GM21367 (cell line): ENCODE measurements around the gene MAS1.

Source experiments
- ATAC-seq: cut with Tn5 transposase; IDR thresholded peaks from one replicate; pipeline ENCODE4 v1.9.1; 2021; ENCODE audit not compliant: unreplicated experiment

MAS1 gene

DNA sequence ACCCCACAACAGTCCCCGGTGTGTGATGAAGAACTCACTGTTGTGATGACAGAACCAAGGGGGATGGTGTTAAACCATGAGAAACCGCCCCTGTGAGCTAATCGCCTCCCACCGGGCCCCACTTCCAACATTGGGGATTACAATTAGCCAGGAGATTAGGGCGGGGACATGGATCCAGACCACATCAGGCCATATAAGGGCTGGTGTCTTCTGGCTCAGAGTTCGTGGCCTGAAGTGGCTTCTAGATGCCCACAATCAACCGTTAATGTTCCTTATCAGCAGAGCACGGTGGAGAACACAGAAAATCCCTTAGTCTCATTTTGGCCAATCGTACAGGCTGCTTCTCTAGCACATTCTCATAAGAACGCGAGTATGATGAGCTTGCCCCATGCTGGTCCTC lies 10.9 kb upstream of the MAS1 start:
- no peak for ATAC-seq

DNA sequence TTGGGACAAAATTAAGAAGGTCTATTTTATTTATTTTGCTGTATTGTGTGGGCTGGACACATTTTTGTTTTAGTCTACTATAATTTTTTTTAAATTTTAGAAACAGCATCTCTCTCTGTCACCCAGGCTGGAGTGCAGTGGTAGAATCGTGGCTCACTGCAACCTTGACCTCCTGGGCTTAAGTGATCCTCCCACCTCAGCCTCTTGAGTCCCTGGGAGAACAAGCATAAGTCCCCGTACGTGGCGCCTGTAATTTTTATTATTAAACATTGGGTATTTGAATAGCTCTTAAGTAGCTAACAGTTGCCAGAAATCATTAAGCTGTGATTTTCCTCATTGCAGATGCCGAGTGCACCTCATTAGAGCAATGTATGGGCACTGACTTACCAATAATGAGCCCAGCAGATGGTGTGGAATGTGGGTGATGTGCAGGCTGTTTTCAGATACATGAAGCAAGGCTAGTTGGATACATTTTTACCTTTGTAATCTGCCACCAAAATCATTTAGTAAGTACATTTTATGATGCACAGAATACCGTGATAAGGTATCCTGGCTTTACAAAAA lies 10.3 kb upstream of the MAS1 start:
- ATAC-seq = no peak

DNA sequence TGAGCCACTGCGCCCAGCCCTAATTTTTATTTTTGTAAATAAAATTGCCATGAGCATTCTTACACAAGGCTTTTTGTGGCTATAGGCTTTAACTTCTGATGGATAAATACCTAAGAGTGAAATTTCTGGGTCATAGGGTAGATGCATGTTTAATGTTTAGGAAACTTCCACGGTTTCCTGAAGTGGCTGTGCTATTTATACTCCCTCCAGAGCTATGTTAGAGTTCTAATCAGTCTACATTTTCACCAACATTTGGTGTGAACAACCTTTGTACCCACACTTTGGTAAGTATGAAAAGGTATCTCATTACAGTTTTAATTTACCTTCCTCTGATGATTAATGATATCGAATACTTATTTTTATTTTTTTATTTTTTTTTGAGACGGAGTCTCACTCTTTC lies 6.1 kb upstream of the MAS1 start:
- ATAC-seq = no peak

DNA sequence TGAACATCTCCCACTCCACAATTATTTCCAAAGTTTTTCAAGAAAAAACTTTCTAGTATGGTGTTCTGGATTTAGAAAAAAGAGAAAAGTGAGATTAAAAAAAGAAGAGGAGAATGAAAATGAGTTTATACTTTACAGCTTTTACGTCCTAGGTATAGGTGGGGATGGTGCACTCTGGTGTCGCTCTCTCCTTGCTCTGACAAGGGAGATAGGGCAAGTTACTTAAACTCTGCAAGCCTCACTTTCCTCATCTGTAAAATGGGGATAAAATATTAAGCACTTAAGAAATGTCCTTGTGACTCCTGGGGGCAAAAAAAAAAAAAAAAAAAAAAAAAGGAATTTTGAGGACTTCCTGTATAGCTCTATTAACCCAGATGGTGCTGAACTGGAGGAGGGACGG lies 4.5 kb upstream of the MAS1 start:
- ATAC-seq = no peak

DNA sequence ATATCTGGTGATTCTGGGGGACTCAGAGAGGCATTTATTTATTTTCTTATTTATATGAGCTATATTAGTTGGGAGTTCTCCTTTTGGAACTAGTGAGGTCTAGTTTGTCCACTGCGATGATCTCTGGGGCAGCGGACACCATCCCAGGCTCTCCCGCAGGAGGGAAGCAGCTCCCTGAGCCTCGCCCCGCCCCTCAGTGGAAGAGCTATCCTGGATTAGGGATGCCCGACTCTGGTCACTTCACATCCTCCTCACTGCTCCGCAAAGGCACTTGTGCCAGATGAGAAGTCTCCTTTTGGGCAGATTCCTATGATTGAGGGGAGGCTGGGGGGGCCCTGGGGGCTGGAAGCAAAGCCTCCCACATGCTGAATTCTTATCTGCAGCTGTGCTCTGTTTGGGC lies 3.6 kb upstream of the MAS1 start:
- ATAC-seq = no peak

DNA sequence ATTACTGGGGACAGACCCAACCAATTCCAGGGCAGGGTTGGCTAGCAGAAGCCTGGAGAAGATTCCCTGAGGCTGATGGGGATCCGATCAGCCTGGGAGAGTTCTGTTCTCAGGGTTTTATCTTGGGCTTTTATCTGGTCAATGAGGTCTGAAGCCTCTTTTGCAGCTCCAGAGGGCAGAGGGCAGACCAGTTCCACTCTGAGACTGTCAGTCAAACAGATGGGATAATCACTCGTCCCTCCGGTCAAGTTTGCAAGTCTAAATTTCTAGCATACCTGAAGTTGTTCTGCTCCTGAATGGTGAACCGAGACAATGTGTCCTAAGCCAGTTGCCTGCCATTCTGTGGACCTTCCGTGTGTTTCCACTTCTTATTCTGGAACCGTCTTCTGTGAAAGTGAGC lies 3.0 kb upstream of the MAS1 start:
- ATAC-seq = no peak

DNA sequence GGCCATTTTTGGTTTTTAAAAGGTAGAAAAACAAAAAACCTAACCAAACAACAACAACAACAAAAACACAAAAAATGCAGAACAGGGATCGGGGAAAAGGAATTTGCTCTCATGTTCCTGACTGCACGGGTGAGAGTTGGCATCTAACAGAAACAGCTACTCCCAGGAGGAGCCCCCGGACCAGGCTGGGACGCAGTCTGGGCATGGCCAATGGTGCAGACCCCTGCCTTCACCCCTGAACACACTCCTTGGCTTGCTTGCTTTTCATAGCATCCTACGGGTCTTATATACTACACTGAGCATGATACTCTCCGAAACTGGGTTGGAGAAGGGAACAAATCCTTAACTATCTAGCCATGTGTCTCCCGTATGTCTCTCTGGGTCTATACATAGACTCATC lies 587 bp upstream of the MAS1 start:
- ATAC-seq = no peak

DNA sequence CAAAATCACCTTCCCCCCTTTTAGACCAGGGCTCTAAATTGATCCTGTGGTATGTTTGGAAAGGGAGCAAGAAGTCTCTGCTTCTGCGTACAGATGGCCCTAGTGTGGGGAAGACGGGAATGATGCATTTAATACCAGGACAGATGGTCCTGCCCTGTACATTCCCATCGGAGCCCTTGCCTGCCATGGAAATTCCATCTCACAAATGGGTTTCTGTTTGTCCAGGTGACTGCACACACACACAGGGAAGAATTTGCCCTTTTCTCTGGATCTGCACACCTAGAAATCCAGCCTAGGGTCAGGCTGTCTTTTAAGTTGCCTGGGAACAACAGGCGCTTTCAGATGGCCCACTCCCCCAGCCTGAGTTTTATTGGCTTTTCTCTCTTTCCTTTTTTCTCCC lies 1.3 kb downstream of the MAS1 start:
- no peak for ATAC-seq

DNA sequence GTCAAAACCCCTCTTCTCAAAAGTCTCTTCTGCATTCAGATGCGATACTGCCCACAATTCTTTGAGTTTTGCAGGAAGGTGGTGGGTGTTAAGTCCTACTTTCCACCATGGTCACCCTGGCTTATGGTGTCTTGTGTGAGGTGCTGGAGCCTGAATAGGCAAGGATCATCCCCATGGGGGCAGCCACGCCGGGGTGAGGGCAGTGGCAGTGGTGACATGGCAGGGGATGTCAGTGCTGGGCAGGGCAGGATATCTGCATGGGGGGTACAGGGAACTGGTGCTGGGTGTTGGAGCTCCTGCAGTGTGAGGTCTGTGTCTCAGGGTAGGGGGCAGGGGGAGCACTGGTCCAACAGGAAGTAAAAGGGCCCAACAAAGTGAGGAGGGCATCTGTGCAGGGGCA lies 2.3 kb downstream of the MAS1 start:
- ATAC-seq = no peak

DNA sequence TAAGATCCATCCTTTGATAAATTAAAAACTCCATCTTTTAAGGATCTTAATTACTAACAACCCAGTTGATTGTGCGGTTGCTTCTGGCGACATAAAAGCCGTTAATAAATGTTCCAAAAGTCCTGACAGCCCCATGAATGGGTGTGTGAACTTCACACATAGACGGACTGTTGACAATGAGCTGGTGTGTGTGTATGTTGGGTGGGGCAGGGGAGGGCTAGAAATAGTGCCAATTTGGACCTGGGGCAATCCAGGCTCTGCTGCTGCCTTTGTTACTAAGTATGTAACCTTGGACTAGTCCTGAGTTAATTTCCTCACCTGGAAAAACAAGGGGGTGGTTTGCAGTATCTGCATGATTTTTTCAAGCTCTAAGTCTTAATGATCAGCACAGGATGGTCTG lies 4.2 kb downstream of the MAS1 start:
- no peak for ATAC-seq

DNA sequence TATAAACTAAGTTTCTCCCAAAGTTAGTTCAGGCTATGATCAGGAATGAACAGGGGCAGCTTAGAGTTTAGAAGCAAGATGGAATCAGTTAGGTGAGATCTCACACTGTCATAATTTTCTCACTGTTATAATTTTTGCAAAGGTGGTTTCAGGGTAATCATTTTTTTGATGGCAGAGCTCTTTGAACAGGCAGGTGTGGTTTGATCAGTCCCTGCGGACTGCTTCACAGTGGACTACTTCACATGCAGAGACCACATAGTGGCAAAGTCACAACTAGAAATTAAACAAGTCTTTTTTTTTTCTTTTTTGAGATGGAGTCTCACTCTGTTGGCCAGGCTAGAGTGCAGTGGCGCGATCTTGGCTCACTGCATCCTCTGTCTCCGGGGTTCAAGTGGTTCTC lies 6.8 kb downstream of the MAS1 start:
- no peak for ATAC-seq

DNA sequence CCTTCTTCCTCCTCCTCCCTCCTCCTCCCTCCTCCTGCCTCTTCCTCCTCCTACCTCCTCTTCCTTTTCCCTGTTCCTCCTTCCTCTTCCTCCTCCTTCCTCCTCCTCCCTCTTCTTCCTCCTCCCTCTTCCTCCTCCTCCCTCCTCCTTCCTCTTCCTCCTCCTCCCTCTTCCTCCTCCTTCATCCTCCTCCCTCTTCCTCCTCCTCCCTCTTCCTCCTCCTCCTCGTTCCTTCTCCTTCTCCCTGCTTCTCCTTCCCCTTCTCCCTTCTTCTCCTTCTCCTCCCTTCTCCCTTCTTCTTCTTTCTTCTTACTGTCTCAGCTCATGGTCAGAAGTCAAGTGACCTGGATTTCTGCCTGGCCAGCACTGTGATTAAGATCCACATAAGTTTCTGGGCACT lies 7.7 kb downstream of the MAS1 start:
- no peak for ATAC-seq

DNA sequence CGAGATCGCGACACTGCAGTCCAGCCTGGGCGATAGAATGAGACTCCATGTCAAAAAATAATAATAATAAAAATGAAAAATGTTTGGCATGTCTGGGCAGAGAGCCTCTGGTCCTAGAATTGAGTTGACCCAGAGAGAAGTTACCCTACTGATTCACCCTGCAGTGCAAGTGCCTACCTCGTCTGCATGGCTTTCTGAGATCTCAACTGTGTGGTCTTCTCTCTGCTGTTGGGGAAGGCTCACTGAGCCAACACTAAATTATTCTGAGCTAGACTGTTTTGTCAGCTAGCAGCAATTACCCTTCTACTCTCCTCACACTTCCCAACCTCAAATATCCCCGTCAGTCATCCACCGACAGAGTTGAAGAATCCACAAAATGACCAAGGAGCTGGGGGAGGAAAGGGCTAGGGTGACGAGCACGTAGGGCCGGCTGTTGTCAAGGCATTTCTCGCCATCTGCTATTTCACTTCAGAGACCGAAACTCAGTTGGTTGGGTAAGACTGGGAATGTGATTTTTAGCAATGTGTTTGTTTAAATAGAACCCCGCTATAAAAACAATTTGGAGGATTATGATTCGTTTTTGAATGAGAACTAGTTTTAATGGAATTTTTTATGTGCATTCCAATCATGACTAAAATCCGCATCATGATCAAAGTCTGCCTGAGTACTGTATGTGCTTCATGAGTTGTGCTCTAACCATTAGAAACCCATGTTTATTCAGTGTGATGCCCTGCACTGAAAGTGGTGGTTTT lies 9.4 kb downstream of the MAS1 start:
- no peak for ATAC-seq

DNA sequence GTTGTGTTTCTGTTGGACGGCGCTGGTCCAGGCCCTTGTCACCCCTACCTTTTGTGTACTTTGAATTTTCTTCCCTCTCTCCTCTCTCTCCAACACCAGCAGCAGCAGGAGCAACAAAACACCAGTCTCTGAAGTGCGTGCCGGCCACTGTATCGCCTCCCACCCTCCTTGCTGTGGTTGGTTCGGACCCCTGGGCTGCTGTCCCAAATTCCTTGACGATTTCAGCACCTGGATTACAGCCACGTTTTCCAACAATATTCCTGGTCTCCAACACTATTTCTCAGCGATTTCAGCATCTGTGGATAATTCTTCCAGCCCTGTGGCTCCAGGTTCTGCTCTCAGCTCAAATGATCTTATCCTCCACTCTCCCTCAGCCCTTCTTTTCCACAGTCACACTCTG lies 11.8 kb downstream of the MAS1 start:
- no peak for ATAC-seq

DNA sequence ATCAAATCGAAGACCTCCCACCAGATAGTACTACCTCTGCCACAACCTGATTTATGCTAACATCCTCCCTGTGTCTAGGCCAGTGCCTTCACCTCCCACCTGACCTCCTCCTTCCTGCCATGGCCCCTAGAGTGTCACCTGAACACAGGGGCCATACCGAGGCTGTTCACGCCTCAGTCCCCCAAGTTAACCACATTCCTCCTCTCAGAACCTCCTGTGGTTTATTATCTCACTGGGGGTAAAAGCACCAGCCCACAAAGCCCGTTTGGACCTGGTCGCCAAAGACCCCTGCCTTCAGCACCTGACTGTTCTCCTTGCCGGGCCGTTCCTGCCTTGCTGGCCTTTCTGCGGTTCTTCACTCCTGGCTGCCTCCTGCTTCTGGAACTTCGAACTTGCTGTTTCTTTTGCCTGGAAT lies 13.7 kb downstream of the MAS1 start:
- no peak for ATAC-seq

DNA sequence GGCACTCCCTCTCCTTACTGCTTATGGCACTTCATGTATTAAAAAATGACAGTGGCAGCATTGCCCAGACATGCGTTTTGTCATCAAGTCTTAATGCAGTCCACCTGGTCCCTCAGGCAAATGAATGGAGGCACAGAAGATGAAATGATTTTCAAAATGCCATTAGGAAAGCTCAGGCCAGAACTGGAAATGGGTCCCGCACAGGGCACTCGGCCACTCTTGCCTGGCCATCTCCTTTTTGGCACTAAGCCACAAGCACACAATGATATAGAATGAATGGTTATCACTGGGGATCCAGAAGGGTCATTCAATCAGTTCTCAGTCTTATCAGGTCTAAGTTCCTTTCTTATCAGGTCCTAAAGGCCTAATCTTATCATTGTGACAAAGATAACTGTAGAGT lies 15.6 kb downstream of the MAS1 start:
- no peak for ATAC-seq

DNA sequence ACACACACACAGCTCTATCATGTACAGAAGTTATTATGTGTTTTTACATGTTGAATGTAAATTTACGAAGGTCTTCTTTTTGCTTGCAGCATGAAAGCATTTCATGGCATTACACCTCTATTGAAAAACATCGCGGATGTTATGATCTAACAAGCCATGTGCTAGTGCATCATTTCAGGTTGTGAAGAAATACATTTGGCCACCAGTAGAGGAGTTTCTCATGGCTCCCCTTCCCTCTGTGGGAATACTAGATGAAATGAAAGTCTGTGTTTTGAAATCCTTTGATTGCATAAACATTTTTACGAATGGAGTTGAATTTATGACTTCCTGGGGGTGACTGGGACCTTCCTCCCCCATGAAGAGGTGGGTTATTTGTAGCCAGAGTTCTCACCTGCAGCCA lies 17.7 kb downstream of the MAS1 start:
- ATAC-seq = no peak

DNA sequence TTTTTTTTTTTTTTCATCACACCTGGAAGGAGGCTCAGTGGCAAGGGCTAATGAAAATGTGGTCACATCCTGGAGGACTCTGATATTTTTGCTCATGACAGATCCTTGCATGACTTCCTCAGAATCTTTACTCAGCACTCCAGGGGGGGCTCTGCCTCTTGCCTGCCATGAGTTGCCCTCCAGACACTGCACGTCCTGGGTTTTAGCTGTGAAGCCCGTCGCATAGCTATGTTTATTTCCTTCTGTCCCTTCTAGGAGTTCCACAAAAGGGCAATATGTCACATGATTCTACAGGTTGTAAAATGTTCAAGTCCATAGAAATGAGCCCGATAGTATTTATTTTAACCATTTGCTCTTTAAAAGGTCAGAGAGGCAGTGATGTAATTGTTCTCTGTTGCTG lies 18.2 kb downstream of the MAS1 start:
- no peak for ATAC-seq

DNA sequence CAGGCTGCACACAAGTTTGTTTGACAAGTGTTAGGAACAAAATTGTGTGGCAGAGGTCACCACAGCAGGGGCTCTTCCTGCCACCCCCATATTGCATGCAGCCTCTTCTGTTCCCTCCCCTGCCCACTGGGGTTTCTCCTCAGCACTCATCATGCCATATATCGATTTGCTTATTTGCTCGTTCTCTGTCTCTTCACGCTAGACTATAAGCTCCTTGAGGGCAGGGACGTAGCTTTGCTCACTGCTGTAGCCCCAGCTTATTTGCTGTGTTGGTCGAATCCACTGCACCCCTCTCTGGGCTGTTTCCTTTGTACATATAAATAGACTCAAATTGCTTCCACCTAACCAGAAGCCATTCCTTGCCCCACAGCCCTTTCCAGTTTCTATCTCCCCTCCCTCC lies 19.6 kb downstream of the MAS1 start:
- ATAC-seq = no peak

DNA sequence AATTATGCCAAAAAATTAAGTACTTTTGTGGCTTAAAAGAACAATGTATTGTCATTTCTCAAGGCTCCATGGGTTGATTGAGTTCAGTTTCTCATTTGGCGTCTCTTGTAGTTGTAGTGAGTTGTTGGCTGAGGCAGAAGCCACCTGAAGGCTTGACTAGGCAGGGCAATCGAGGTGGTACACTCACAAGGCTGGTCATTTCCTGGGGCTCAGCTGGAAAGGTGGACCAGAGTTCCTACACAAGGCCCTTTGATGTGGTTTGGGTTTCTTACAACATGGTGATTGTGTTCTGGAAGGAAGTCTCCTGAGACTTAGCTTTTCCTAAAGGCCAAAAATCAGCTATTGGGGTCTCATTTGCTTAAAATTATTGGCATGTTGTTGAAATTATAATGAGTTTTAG lies 22.6 kb downstream of the MAS1 start:
- ATAC-seq = no peak

DNA sequence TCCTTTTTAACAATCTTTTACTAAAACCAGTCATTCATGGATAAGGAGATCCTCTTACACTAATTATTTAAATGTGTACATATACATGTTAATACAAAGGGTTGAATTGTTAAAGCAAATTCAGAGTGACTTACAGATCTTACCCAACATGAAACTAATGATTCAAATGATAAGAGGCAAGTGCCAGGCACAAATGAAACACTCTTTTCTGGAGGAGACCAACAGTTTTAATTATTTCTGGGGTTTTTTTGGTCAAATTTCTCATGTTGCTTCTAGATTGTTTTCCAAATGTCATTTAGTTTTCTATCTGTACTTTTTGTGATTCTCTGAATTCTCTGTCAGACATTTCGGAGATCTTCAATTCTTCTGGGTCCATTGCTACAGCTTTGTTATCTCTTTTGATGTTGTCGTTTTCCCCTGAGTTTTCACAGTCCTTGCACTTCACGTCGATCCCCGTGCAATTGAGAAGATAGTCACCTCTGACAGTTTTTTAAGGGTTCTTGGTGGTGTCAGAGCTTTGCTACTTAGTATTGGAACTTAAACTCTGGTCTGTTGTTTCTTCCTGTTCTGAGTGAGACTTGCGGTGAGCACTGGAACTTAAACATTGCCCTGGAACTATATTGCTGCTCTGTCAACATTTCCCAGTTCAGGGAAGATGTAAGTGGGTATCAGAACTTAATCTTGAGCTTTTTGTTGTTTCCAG lies 23.2 kb downstream of the MAS1 start:
- ATAC-seq = no peak

DNA sequence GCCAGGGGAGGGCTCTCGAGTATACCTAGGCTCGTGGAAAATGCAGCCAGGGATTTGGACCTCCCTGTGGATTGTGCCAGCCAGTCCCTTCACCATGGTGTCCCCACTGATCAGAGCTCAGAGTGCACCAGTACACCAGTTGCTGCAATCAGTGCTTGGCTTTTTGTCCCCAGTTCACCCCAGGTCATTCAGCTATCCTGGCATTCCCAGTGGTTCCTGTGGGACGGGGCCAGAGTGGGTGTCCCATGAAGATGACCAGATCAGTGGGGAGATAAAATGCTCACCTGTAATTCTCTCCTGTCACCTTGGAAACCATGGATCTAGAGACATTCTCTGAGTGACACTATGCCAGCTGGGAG lies 23.8 kb downstream of the MAS1 start:
- no peak for ATAC-seq

DNA sequence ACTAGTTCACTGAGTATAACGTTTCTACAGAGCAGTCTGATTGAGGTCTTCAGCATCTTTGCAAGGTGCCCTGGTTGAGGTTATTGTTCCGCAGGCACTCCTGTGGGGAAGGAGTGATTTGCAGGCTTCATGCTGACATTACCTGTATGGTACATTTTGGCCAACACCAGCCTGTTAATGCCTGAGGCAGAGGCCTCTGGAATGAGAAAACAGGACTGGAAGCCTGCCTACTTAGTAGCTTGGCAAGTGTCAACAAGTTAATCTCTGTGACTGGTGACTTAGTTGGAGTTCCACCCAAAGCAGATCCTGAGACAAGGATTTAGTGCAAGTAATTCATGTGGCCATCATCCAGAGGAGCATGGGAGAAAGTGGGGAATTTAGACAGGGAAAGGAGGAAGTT lies 24.6 kb downstream of the MAS1 start:
- ATAC-seq = no peak
